HG03432 (cell line): ENCODE measurements around the gene TNFRSF13B.
"Not testable (repeated sequence)": the region's sequence is repeated elsewhere in the genome, so short reads cannot be mapped to it uniquely, and the experiment has no call there.

Experiments used
- ATAC-seq: cut with Tn5 transposase; IDR thresholded peaks from one replicate; pipeline ENCODE4 v1.9.1; 2021; ENCODE audit warnings: mild to moderate bottlenecking, moderate library complexity; ENCODE audit not compliant: unreplicated experiment

Gene TNFRSF13B

GRCh38 chr17:16987830-16988601, 16.1 kb upstream of the TNFRSF13B start:
- peak; percentile 66 for ATAC-seq

- no peak for ATAC-seq
These were observed 15.3 kb upstream of the TNFRSF13B start for GRCh38 chr17:16987066-16987829.

- no peak for ATAC-seq
These were observed 14.5 kb upstream of the TNFRSF13B start for GRCh38 chr17:16986391-16986790.

GRCh38 chr17:16981928-16982327, 10.0 kb upstream of the TNFRSF13B start:
- no peak for ATAC-seq

GRCh38 chr17:16980813-16981731, 9.2 kb upstream of the TNFRSF13B start:
- peak; percentile 54 for ATAC-seq

- no peak for ATAC-seq
These were observed 8.1 kb upstream of the TNFRSF13B start for GRCh38 chr17:16980061-16980460.

- ATAC-seq, result not testable (repeated sequence)
These were observed 7.4 kb upstream of the TNFRSF13B start for GRCh38 chr17:16979237-16979823.

GRCh38 chr17:16977932-16978331, 6.0 kb upstream of the TNFRSF13B start:
- ATAC-seq, result no peak

GRCh38 chr17:16976725-16977550, 5.0 kb upstream of the TNFRSF13B start:
- no peak for ATAC-seq

- ATAC-seq, result no peak
These were observed 4.1 kb upstream of the TNFRSF13B start for GRCh38 chr17:16975744-16976625.

GRCh38 chr17:16975277-16975651, 3.3 kb upstream of the TNFRSF13B start:
- peak; percentile 16 for ATAC-seq

GRCh38 chr17:16974569-16975276, 2.8 kb upstream of the TNFRSF13B start:
- ATAC-seq, result no peak

GRCh38 chr17:16973760-16974540, 2.0 kb upstream of the TNFRSF13B start:
- ATAC-seq, result peak; percentile 32

GRCh38 chr17:16973043-16973442, 1.1 kb upstream of the TNFRSF13B start:
- ATAC-seq, result not testable (repeated sequence)

GRCh38 chr17:16972346-16972745, 428 bp upstream of the TNFRSF13B start:
- ATAC-seq, result no peak

GRCh38 chr17:16969931-16970906, 1.7 kb downstream of the TNFRSF13B start:
- no peak for ATAC-seq
